HepG2 (cell line): ENCODE data around the gene EIF4G1. TPM values are rescaled to one million over a fixed set of nuclear protein-coding genes. Genes with fewer than 3 reads are reported as not detected.

Source experiments
- BCLAF1 ChIP-seq: fragments of 450-650 bp; IDR thresholded peaks from 2 replicates; pipeline ENCODE4 v1.6.1; 2017; ENCODE audit warnings: mild to moderate bottlenecking
- CHD2 ChIP-seq: IDR thresholded peaks from 2 replicates; pipeline ENCODE4 v1.6.1; 2011; ENCODE audit warnings: low read depth, low read length, improper control_type of control experiment
- FOXC1 ChIP-seq: sonication (generic); formaldehyde crosslinking; IDR thresholded peaks from 2 replicates; pipeline ENCODE4 v1.8.0; 2022; ENCODE audit warnings: mild to moderate bottlenecking, missing genetic modification reagents, borderline replicate concordance
- GABPB1 ChIP-seq: IDR thresholded peaks from 2 replicates; pipeline ENCODE4 v1.6.1; 2016; ENCODE audit warnings: mild to moderate bottlenecking, missing genetic modification reagents, moderate library complexity, missing compliant biosample characterization
- GMEB1 ChIP-seq: sonication (generic); formaldehyde crosslinking; IDR thresholded peaks from 2 replicates; pipeline ENCODE4 v1.5.1; 2020; ENCODE audit warnings: missing genetic modification reagents, mild to moderate bottlenecking, borderline replicate concordance
- HES4 ChIP-seq: sonication (generic); formaldehyde crosslinking; IDR thresholded peaks from 2 replicates; pipeline ENCODE4 v1.9.0; 2021; ENCODE audit warnings: mild to moderate bottlenecking, missing genetic modification reagents, borderline replicate concordance
- HMG20A ChIP-seq: IDR thresholded peaks from 2 replicates; pipeline ENCODE4 v1.6.1; 2016; ENCODE audit warnings: borderline replicate concordance
- HOXA3 ChIP-seq: sonication (generic); formaldehyde crosslinking; IDR thresholded peaks from 2 replicates; pipeline ENCODE4 v1.5.0; 2020; ENCODE audit warnings: missing genetic modification reagents
- IKZF5 ChIP-seq: IDR thresholded peaks from 2 replicates; pipeline ENCODE4 v1.6.1; 2018; ENCODE audit warnings: missing genetic modification reagents, mild to moderate bottlenecking, missing compliant biosample characterization
- KDM1A ChIP-seq: IDR thresholded peaks from 2 replicates; pipeline ENCODE4 v1.6.1; 2016; ENCODE audit warnings: missing compliant biosample characterization
- MEIS1 ChIP-seq: sonication (generic); formaldehyde crosslinking; IDR thresholded peaks from 2 replicates; pipeline ENCODE4 v1.9.0; 2021; ENCODE audit warnings: mild to moderate bottlenecking, missing genetic modification reagents, moderate library complexity, borderline replicate concordance
- MEIS2 ChIP-seq: sonication (generic); formaldehyde crosslinking; IDR thresholded peaks from 2 replicates; pipeline ENCODE4 v1.9.0; 2021; ENCODE audit warnings: mild to moderate bottlenecking, missing genetic modification reagents
- NFE2L1 ChIP-seq: sonication (generic); formaldehyde crosslinking; IDR thresholded peaks from 2 replicates; pipeline ENCODE4 v1.4.0; 2020; ENCODE audit warnings: missing genetic modification reagents, mild to moderate bottlenecking, borderline replicate concordance
- NFYB ChIP-seq: sonication (generic); formaldehyde crosslinking; IDR thresholded peaks from 2 replicates; pipeline ENCODE4 v1.4.0; 2020; ENCODE audit warnings: missing genetic modification reagents
- PAF1 ChIP-seq: IDR thresholded peaks from 2 replicates; pipeline ENCODE4 v1.6.1; 2016; ENCODE audit warnings: missing genetic modification reagents, missing compliant biosample characterization
- SALL1 ChIP-seq: sonication (generic); formaldehyde crosslinking; IDR thresholded peaks from 2 replicates; pipeline ENCODE4 v1.8.0; 2022; ENCODE audit warnings: mild to moderate bottlenecking, missing genetic modification reagents
- SOX6 ChIP-seq, 2 experiments: fragments of 450-650 bp in 1 of 2; sonication (generic) in 1 of 2; formaldehyde crosslinking in 1 of 2; IDR thresholded peaks; 2 replicates each; pipeline versions ENCODE4 v1.4.0 to v1.6.1; 2017 to 2020; ENCODE audit warnings: antibody characterized with exemption in 1 of 2, mild to moderate bottlenecking in 1 of 2, missing genetic modification reagents in 1 of 2
- ZGPAT ChIP-seq: IDR thresholded peaks from 2 replicates; pipeline ENCODE4 v1.6.1; 2016; ENCODE audit warnings: mild to moderate bottlenecking
- polyA plus RNA-seq, 8 experiments: library from polyadenylated mRNA; depleted of rRNA in 3 of 8; stranded (reverse) in 7 of 8; unstranded in 1 of 8; fragments of >200 nt; fragmentation: Illumina TruSeq in 4 of 8; extraction: Trizol in 4 of 8; gene quantifications; 2 replicates each; pipeline versions ENCODE4 v1.2.1 to v1.2.3, GENCODE V29; 2011 to 2016; ENCODE audit warnings: low read depth in 4 of 8, missing spikeins in 1 of 8, mixed read lengths in 1 of 8; ENCODE audit not compliant: insufficient read depth in 1 of 8
- total RNA-seq, 5 experiments: library from RNA; depleted of rRNA; stranded (reverse); fragments of >200 nt; fragmentation: Illumina TruSeq; extraction: Trizol; gene quantifications; 2 replicates each; pipeline ENCODE4 v1.2.3, GENCODE V29; 2016; ENCODE audit warnings: low read depth in 1 of 5
- TF ChIP-seq, protein P1 (sequence below): sonication (generic); formaldehyde crosslinking; IDR thresholded peaks from 2 replicates; pipeline ENCODE4 v1.8.0; 2022; ENCODE audit warnings: missing genetic modification reagents, mild to moderate bottlenecking, moderate library complexity, borderline replicate concordance

EIF4G1 gene
- total and polyA plus RNA-seq, 2 of the 13 experiments (the other 11 are each of a cell fraction or from before 2014, with no cell fraction given) = 208 to 213 TPM

- peak; percentile 88 for TF ChIP-seq ZGPAT
- TF ChIP-seq, protein P1, sequence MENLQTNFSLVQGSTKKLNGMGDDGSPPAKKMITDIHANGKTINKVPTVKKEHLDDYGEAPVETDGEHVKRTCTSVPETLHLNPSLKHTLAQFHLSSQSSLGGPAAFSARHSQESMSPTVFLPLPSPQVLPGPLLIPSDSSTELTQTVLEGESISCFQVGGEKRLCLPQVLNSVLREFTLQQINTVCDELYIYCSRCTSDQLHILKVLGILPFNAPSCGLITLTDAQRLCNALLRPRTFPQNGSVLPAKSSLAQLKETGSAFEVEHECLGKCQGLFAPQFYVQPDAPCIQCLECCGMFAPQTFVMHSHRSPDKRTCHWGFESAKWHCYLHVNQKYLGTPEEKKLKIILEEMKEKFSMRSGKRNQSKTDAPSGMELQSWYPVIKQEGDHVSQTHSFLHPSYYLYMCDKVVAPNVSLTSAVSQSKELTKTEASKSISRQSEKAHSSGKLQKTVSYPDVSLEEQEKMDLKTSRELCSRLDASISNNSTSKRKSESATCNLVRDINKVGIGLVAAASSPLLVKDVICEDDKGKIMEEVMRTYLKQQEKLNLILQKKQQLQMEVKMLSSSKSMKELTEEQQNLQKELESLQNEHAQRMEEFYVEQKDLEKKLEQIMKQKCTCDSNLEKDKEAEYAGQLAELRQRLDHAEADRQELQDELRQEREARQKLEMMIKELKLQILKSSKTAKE (CRISPR knock-in tag) = 0 out of 2 replicates have a peak, but pooled peaks have one; percentile 10
- TF ChIP-seq NFE2L1 (CRISPR knock-in tag) = no peak
- peak; percentile 73; the same call in 1 of the 2 replicates for TF ChIP-seq MEIS1
- TF ChIP-seq HMG20A = peak; percentile 58; the same call in 1 of the 2 replicates
- TF ChIP-seq CHD2 = peak; percentile 83
- TF ChIP-seq KDM1A (CRISPR knock-in tag) = no peak; the same call in 1 of the 2 replicates
- peak; percentile 42; the same call in 1 of the 2 replicates for TF ChIP-seq MEIS2 (CRISPR knock-in tag)
- no peak; the same call in 1 of the 2 replicates for TF ChIP-seq NFYB (CRISPR knock-in tag)
- peak; percentile 83; the same call in 1 of the 2 replicates for TF ChIP-seq IKZF5 (CRISPR knock-in tag)
- peak; percentile 23; the same call in 1 of the 2 replicates for TF ChIP-seq FOXC1 (CRISPR knock-in tag)
- peak; percentile 87 for TF ChIP-seq HOXA3 (CRISPR knock-in tag)
- TF ChIP-seq SOX6 (IDR thresholded peaks at IDR 0.05) = no peak
- TF ChIP-seq SOX6 (CRISPR knock-in tag; IDR thresholded peaks at IDR 0.05) = peak; percentile 76
- TF ChIP-seq SALL1 = peak; percentile 48
- TF ChIP-seq HES4 (CRISPR knock-in tag) = no peak
- peak; percentile 80; the same call in 1 of the 2 replicates for TF ChIP-seq GMEB1 (CRISPR knock-in tag)
- TF ChIP-seq GABPB1 = peak; percentile 97
- peak; percentile 93 for TF ChIP-seq PAF1
- no peak for TF ChIP-seq BCLAF1
Observed at GRCh38 chr3:184362668-184363546, 48.5 kb downstream of the EIF4G1 start (continued).
